ENCODE measurements around the gene LRRC7.

GRCh38 chr1:69776555-69776954, 208.8 kb downstream of the LRRC7 start:
- no peak for TF ChIP-seq POLR2A (IDR thresholded peaks at IDR 0.05)
- no peak for TF ChIP-seq CTCF (IDR thresholded peaks at IDR 0.05)

Measured in ovary (tissue), 3 donors.